GM06990 (cell line): Measurements from ENCODE around the gene NREP.
A peak's percentile ranks its signal among the peaks of the same experiment; 100 is the strongest.

Source experiments
- DNase-seq: peaks from one replicate; pipeline ENCODE4 v3.0.0-alpha.2; 2011; ENCODE audit not compliant: insufficient read length; ENCODE audit errors: extremely low read depth
- H3K27me3 ChIP-seq: replicated peaks from 2 replicates; pipeline ENCODE4 v1.6.0; 2011; ENCODE audit warnings: low read length; ENCODE audit not compliant: control insufficient read depth, insufficient read depth
- H3K36me3 ChIP-seq: 2 replicates; pipeline ENCODE4 v1.5.1; 2011; ENCODE audit warnings: low read length; ENCODE audit not compliant: control insufficient read depth, insufficient read depth
- H3K4me3 ChIP-seq: replicated peaks from 2 replicates; pipeline ENCODE4 v1.5.1; 2011; ENCODE audit warnings: low read depth, mild to moderate bottlenecking, control low read depth, low read length
- TF ChIP-seq, protein P1 (sequence below): IDR thresholded peaks from 2 replicates; pipeline ENCODE4 v1.5.1; 2011; ENCODE audit warnings: low read length, control low read depth, mild to moderate bottlenecking, inconsistent platforms; ENCODE audit not compliant: insufficient read depth, poor library complexity, severe bottlenecking

Gene NREP

DNA sequence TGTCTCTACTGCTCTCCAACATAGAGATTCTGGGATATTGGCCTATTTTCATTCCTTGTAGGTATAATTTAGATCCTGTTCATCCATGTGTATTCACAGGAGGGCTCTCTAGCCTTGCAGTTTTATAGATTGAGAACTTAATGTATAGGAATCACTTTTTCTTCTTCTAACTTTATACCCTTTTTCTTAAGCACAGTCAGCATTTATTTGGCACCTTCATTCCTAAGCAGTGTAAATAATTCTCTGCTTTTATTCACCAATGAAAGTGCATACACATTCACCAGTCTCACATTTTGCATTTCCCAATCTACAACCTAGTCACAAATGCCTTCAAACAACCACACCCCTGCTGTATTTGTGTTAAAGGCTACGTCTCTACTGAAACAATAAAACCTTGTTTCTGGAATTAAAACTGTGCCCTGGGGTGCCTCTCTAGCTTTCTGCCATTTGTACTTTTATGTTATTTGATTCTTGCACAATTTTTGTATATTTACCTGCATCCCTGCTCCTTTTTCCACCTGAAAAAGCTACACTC is 49.3 kb downstream of the NREP start:
- no peaks in the 10 kb centered on the region for H3K36me3 ChIP-seq
- TF ChIP-seq, protein P1, sequence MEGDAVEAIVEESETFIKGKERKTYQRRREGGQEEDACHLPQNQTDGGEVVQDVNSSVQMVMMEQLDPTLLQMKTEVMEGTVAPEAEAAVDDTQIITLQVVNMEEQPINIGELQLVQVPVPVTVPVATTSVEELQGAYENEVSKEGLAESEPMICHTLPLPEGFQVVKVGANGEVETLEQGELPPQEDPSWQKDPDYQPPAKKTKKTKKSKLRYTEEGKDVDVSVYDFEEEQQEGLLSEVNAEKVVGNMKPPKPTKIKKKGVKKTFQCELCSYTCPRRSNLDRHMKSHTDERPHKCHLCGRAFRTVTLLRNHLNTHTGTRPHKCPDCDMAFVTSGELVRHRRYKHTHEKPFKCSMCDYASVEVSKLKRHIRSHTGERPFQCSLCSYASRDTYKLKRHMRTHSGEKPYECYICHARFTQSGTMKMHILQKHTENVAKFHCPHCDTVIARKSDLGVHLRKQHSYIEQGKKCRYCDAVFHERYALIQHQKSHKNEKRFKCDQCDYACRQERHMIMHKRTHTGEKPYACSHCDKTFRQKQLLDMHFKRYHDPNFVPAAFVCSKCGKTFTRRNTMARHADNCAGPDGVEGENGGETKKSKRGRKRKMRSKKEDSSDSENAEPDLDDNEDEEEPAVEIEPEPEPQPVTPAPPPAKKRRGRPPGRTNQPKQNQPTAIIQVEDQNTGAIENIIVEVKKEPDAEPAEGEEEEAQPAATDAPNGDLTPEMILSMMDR, result no peak
- no peak overlapping the region for H3K4me3 ChIP-seq

DNA sequence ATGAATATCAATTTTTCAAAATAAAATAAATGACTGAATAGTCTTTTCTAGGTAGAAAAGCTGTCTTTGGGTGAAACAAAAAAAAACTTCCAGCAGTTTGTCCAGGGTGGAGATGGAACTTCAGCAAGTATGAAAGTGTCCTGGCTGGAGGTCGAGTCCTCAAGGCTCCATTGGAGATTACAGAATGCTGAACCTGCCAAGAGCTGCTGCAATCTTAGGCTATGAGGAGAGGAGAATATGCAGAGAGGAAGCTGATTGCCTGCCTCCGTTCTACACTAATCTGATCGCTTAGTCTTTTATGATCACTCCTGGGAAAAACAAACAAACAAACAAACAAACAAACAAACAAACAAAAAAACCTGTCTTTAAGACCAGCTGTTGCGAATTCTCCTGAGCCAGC is 50.6 kb downstream of the NREP start:
- Histone ChIP-seq H3K4me3 (no peak overlapping the region), H3K36me3 (no peaks in the 10 kb centered on the region), H3K27me3 (no peaks in the 10 kb centered on the region)
- TF ChIP-seq, protein P1, result no peak
- no peak for DNase-seq

More for the DNA sequence above, 49.3 kb downstream of the NREP start:
- no peak for DNase-seq
- H3K27me3 ChIP-seq, result no peaks in the 10 kb centered on the region

DNA sequence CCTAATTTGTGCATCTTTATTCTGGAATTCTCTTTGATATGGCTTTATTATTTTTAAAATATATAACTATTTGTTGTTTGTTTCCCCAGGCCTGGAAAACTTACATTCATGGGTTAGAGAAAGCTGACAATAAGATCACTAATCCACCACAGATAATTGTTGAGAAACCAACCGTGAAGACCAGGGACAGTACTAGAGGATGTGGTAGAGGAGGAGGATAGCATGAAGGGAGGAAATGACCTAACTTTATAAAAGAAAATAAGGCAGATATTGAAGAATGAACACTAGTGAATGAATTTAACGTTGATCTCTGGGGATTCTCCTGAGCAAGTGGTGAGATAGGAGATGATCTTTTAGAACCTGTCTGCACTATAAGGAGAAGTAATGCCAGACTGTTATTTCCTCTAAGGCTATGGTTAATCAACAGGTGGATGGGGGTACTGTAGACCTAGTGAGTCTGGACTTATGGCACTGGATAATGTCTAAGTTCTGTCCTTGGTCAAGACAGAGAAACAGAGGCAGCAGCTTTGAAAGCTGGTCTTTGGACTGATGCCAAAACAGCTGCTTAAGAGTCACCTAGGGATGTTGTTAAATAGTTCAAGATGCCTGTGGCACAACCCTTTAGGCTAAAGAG is 52.4 kb downstream of the NREP start:
- Histone ChIP-seq H3K36me3 (no peaks in the 10 kb centered on the region), H3K27me3 (no peaks in the 10 kb centered on the region), H3K4me3 (no peak overlapping the region)
- TF ChIP-seq, protein P1, result no peak
- peak; percentile 15 for DNase-seq

DNA sequence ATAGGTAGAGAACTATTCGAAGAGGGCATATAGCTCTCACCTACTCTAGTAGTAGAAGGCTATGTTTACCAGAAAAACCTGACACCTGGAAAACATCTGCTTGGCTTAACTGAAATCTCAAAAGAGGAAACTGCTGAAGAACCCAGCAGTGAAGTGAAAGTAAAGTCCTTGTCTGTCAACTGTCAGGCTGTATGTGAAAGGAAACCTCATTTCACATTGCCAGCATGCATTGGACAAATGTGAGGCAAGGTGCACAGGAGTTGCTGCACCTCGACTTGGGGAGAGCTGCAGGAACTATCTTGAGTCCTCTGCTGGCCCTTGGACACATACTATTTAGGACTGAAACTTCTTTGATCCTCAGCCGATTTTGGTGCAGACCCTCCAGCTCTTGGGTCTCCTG is 53.3 kb downstream of the NREP start:
- H3K36me3 ChIP-seq, result no peaks in the 10 kb centered on the region
- TF ChIP-seq, protein P1, result no peak
- H3K4me3 ChIP-seq, result peak overlapping the region; percentile 22; the same call in 1 of the 2 replicates
- H3K27me3 ChIP-seq, result no peaks in the 10 kb centered on the region
- peak; percentile 33 for DNase-seq

DNA sequence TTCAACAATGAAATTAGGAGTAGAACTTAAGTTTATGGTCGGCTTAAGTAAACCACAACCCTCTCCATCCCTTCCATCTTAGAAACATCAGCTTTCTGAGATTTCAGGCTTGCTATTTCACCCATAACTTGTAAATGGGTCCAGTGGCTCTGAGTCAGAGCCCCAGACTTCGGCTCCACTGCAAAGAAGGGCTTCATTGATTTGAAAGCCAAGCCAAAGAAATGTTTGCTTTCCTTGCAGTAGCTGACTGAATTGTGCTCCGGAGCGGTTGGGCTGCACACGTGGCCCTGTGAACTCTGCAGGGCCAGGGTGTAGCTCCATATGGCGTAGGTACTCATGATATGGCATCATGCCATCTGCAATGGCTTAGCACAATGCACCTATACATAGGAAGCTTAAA is 57.0 kb downstream of the NREP start:
- TF ChIP-seq, protein P1, result no peak
- H3K36me3 ChIP-seq, result no peaks in the 10 kb centered on the region
- H3K27me3 ChIP-seq, result no peaks in the 10 kb centered on the region
- no peak overlapping the region for H3K4me3 ChIP-seq
- DNase-seq, result no peak
